ENCODE data around the gene BAZ1A.

Gene BAZ1A

DNA sequence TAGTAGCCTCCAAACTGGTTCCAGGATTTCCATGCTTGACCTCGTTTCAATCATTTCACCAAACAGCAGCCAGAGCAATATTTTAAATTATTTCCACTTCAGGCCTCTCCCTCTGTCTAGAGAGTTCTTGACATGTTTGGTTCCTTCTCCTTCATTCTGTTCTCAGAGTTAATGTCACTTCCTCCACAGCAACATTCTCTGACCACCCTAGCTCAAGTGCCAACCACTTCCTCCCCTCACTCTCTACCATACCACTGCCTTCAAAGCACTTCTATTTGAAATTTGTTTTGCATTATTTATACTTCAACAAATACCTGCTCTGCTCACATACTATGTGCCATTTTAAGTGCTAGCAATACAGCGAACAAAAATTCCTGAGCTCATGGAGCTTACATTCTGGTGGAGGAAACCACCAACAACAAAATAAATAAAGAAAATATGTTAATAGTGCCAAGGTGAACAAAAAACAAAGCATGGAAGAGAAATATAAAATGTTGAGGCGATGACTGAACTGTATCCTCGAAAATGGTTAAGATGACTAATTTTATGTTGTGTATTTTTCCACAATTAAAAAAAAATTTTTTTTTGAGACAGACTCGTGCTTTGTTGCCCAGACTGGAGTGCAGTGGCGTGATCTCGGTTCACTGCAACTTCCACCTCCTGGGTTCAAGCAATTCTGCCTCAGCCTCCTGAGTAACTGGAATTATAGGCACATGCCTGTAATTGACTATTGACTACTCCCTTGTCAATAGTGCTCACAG, 17.3 kb downstream of the BAZ1A start:
- no peak overlapping the region for H3K4me3 ChIP-seq (ENCODE audit: low read length)
- TF ChIP-seq, protein P1, sequence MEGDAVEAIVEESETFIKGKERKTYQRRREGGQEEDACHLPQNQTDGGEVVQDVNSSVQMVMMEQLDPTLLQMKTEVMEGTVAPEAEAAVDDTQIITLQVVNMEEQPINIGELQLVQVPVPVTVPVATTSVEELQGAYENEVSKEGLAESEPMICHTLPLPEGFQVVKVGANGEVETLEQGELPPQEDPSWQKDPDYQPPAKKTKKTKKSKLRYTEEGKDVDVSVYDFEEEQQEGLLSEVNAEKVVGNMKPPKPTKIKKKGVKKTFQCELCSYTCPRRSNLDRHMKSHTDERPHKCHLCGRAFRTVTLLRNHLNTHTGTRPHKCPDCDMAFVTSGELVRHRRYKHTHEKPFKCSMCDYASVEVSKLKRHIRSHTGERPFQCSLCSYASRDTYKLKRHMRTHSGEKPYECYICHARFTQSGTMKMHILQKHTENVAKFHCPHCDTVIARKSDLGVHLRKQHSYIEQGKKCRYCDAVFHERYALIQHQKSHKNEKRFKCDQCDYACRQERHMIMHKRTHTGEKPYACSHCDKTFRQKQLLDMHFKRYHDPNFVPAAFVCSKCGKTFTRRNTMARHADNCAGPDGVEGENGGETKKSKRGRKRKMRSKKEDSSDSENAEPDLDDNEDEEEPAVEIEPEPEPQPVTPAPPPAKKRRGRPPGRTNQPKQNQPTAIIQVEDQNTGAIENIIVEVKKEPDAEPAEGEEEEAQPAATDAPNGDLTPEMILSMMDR (conservative IDR thresholded peaks at IDR 0.05; ENCODE audit: low read length), result no peak
- no peak for DNase-seq (ENCODE audit: low read depth)

DNA sequence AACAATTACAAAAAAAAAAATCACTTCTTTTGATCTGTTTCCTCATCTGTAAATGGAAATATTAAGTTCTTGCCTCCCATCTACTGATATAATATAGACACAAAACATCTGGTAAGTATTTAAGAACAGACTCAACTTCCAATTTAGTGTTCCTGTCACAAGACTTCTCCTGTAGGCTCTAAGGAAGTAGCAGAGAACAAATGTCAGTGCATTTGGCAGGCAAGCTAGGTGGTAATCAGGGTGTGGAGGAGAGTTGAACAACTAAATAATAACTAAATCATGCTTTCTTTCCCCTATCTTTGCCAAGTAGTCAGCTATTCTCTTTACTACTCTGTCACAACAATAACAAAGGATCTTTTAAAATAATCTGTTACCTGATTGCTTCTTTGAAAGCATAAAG, 22.1 kb downstream of the BAZ1A start:
- TF ChIP-seq, protein P1 (conservative IDR thresholded peaks at IDR 0.05; ENCODE audit: low read length), result no peak
- DNase-seq (ENCODE audit: low read depth), result no peak
- no peak overlapping the region for H3K4me3 ChIP-seq (ENCODE audit: low read length)

DNA sequence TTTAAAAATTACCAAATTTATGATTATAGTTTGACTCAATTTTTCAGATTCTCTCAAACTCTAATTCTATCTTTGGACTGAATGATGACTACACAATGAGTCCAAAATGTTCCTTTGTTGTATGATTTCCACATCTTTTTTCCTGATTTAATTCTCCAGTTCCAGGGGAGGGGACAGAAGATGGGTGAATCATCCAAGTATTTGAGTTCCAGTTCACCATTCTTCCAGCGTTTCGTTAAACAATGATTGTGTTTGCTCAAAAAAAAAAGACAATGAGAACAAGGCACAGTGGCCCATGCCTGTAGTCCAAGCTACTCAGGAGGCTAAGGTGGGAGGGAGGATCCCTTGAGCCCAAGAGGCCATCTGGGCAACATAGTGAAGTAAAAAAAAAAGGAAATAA, 23.8 kb downstream of the BAZ1A start:
- TF ChIP-seq, protein P1 (conservative IDR thresholded peaks at IDR 0.05; ENCODE audit: low read length), result no peak
- H3K4me3 ChIP-seq (ENCODE audit: low read length), result no peak overlapping the region
- DNase-seq (ENCODE audit: low read depth), result peak; percentile 58

DNA sequence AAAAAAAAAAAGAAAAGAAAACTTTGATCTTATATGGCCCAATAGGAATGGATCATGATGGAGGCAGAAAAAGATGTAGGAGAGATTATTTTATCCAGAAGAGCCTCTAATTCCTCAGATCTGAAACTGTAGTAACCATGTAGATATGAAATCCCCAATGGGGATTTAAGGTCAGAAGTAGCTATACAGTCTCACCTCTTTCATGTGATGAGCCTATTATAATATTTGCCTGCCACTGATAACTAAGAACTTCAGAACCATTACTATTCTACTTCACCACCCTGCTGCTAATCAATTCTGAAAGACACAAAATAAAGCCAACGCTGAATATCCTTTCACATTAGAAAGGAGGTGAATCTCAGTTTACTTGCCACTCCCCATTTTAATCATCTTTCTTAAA, 29.3 kb downstream of the BAZ1A start:
- no peak for DNase-seq (ENCODE audit: low read depth)
- H3K4me3 ChIP-seq (ENCODE audit: low read length), result no peak overlapping the region
- TF ChIP-seq, protein P1 (conservative IDR thresholded peaks at IDR 0.05; ENCODE audit: low read length), result no peak

DNA sequence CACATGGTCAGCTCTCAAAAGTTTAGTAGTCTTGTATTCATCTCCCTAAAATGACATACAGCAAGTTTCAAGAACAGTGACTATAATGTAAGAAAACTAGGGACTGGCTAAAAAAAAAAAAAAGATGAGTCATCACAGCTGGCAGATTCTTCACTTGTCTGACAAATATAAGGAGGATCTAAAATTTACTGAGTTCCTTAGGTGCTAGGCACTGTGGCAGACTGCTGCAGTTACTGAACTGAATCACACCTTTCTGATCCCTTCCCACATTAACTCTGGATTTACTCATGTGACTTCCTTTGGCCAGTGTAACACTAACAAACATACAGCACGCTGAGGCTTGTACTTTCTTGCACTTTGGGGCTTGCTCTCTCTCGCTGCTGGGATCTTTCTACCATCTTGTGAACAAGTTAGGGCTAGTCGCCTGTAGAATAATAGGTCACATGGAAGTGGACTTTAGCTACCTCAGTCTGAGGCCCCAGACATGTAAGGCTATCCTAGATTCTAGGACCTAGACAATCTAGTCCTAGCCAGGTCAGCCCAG, 32.1 kb downstream of the BAZ1A start:
- DNase-seq (ENCODE audit: low read depth), result peak; percentile 68
- TF ChIP-seq, protein P1 (conservative IDR thresholded peaks at IDR 0.05; ENCODE audit: low read length), result no peak
- no peak overlapping the region for H3K4me3 ChIP-seq (ENCODE audit: low read length)

DNA sequence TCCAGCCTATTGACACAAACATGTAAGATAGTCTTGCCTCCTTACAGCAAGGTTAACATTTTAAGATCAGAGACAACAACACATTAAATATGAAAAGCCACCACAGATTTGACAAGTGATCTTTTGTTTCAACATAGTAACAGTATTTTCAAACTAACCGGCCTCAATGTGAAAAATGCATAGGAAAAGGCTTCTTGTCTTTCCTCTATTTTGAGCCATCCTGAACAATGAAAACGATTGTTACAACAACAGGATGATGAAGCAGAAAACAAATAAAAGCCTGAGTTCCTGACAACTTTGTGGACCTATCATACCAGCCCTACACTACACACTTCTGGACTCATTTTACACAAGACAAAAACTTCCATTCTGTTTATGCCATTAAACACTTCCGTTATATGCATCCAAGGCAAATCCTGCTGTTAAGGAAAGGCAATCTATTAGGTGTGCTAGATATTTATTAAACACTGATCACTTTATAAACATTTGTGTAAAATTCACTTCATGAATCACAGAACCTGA, 37.3 kb downstream of the BAZ1A start:
- no peak for DNase-seq (ENCODE audit: low read depth)
- no peak overlapping the region for H3K4me3 ChIP-seq (ENCODE audit: low read length)
- TF ChIP-seq, protein P1 (conservative IDR thresholded peaks at IDR 0.05; ENCODE audit: low read length), result no peak

DNA sequence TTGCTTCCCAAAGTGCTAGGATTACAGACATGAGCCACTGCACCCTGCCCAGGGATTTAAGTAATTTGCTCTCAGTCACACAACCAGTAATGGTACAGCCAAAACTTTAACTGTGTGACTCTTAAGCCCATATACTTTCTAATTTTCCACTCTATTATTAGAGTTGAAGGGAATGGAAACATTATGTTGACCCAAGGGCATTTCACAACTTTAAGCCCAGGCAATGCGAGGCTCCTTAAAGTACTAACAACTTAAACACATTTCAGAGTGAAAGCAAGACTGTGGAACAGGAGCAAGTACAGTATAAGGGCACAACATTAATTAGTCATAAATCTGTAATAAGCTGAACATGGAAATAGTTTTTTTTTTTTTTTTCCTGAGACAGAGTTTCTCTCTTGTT, 39.8 kb downstream of the BAZ1A start:
- TF ChIP-seq, protein P1 (conservative IDR thresholded peaks at IDR 0.05; ENCODE audit: low read length), result no peak
- DNase-seq (ENCODE audit: low read depth), result no peak
- H3K4me3 ChIP-seq (ENCODE audit: low read length), result no peak overlapping the region
